HPDE6-E6E7 (cell line): ENCODE measurements around the gene NFIX.

Experiments used
- DNase-seq: peaks from one replicate; pipeline ENCODE4 v3.0.0; 2011; ENCODE audit warnings: missing footprints; ENCODE audit errors: extremely low spot score

NFIX gene

GRCh38 chr19:13007292-13008045 is 12.2 kb downstream of the NFIX start:
- DNase-seq: no peak

GRCh38 chr19:13008926-13009787 is 13.9 kb downstream of the NFIX start:
- DNase-seq: no peak

DNA sequence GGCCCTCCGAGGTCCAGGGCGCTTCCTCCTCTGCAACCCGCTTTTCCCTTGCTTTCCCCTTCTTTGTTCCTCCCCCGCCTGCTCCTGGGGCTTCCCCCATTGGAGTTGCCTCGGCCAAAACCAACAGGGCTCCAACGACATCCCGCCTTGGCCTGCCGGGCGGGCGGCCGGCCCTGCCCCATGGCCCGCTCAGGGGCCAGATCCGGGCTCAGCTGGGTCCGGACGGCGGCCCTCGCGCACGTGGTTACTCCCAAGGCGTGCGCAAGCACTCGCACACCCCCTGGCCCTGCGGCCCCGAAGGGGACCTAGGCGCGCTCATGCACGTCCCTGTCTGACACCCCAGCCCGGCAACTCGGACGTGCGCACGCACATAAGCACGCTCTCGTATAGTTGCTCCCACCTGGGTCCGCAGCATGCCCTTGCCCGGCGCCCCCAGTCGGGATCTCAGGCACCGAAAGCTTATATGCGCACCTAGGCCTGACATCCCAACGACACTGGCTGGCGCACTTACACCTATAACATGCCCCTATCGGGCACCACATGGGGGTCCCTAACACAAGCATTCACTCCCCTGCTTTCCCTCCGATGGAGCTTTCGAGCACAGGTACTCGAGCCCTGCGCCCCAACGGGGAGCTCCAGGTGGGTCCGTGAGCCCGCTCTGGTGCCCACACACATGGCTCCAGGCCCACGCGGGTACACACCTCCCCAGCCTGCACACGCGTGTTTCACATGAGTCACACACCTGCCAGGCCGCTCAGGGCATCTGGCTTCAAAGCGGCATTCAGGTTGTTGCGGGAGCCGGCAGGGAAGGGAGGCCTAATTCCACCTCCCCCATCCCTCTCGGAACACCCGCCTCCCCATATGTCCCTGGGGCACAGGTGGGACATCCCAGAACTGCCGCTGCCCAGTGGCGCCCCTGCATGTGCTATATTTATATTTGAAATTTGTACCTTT is 15.0 kb downstream of the NFIX start:
- DNase-seq: no peak

DNA sequence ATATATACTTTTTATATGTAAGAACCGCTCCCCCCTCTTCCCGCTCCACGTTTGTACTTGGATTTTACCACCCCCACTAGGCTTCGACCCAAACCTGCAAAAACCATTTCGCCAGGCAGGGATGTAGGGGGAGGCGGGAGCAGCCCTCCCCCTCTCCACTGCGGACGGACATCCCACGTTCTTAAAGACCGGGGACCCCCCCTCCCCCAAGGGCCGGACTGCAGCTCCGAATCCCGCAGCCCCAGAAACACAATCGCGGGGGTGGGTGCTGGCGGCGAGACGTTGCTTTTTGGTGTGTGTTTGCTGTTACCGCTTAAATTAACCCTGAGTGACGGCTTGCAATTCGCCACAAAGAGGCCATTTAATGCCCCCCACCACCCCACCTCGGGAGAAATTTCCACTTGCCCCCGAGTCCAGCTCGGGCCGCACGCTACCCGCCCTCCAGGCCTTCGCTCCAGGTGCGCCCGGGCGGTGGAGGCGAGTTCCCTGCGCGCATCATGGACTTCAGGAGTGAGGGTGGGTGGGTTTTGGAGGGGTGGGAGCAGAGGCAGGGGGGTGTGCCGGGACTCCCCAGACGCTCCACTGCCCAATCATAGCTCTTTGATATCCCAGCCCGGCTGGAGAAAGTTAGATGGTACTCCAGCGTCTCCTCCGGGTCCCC is 15.8 kb downstream of the NFIX start:
- no peak for DNase-seq

- DNase-seq: no peak
Observed at GRCh38 chr19:13011653-13012389, 16.5 kb downstream of the NFIX start.

DNA sequence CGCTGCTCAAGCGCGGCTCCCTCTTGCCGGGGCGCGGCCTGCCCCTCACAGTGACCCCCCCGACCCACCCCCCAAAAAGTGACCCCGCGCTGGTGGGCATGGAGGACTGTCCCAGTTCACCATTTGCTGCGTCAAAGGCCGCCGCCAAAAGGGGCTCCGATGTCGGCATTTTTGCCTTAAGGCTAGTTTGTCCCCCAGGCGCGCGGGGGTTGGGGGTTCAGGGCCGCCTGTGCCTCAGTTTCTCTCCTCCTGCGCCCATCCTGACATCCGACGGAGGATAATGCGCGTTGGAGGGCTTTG is 17.1 kb downstream of the NFIX start:
- DNase-seq: no peak

- DNase-seq: no peak
Observed at GRCh38 chr19:13012690-13013608, 17.7 kb downstream of the NFIX start.

- no peak for DNase-seq
Observed at GRCh38 chr19:13013649-13014048, 18.4 kb downstream of the NFIX start.

DNA sequence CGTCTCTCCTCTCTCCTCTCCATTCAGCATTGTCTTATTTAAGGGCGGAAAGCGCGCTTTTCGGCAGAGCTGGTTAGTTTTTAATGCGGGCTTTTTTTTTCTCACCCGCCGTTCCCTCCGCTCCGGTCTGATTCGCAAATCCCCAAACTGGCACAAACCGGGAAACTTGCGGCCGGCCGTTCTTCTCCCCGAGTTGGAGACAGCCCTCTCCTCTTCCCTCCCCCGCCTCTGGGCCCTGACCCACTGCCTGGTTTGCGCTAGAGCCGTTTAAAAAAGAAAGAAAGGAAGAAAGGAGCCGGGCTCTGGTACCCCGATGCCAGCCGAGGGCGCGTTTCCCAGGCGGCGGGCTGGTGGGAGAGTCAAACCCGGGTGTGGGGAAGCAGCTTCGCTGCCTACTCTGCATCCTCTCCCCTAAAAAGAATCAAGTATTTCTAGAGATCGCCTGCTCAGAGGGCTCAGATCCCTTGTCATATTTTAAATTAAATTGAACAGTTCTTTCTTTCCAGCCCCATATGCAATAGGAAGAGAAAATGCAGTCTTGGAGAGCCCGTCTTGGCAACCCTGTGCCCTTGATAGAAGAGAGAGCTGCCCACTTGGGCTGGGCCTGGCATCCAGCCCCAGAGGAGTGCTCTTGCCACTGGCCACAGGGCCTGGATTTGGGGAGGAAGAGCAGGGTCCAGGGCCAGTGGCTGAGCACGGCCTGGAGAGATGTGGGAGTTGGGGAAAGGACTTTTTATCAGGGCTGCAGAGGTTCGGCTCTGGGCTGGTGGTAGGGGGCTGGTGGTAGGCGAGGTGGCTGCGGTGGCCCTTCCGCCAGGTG is 19.0 kb downstream of the NFIX start:
- DNase-seq: no peak

- no peak for DNase-seq
Observed at GRCh38 chr19:13014921-13015280, 19.6 kb downstream of the NFIX start.

- no peak for DNase-seq
Observed at GRCh38 chr19:13015361-13016223, 20.3 kb downstream of the NFIX start.

DNA sequence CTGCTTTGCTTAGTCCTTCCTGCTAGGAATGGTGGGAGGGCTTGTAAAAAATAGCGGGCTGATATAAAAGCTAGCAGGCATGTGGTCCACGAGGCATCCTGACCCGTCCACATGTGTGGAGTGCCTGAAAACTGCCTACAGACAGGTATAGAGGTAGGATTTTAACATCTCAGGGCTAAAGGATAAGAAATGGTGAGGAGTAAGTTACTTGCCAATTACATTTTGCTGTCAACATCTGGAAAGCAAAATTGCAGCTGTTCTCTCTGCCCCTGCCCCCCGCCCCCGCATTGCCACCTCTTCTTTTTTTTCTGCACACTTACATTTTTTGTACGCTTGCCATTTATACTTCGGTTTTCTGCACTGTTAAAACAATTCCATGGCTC is 21.0 kb downstream of the NFIX start:
- no peak for DNase-seq

DNA sequence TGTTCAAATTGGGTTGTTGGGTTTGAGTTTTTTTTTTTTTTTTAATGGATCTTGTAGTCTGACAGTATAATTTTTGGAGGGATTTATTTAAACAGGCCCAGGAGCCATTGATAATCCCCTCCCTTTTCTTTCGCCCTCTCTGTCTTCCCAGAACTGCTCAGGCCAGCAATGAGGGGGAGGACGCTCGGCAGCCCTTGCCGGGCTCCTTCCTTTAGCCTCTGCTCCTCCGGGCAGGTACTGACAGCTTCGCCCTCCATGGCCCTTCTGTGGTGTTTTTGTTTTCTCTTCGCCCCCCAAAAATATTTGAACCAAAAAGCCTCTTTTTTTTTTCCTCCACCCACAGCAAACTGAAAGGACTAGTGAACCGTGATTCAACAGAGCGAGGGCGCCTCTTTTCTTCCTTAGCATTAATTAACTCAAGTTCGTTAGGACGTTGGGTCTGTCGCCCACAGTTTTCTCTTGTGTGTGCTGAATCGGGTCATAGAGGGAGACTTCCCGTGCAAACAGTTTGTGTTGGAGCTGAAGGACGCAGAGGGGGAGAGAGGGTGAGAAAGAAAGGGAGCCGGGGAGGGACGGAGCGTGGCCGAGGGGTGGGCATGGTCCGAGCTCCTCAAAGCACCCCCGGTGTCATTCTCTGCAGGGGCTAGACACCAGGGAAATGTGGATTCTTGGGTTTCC is 21.5 kb downstream of the NFIX start:
- DNase-seq: no peak

DNA sequence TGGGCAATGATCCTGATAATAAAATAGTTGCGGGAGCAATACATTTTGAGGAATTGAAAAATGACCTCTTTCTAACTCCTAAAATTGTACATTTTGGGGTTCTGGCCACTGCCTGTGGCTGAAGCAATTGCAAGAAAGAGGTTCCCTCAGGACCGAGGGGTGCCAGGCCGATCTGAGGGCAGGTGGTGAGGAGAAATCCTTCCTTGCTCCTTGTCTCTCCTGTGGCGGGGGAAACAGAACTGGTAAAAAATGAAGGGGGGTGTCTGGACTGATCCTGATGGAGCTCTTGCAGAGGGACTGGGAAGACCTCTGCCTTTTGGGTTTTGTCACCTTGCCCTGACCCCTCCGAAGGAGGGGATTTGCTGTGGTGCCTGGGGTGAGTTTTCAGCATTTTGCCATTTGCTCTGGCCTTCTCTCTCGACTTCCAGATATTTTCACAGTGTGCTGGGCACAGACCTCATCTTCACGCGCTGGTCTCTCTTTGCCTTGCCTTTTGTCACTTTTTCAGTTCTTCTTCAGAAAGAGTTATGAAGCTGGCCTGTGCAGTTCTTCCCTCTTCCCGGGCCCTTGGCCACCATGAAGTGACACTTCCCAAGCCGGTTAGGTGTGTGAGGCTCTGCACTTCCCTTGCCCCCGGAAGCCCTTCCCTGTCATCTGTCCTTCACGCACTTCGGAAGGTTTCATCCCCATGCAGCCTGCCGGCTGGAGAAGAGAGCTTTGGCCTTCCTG is 22.2 kb downstream of the NFIX start:
- DNase-seq: no peak

DNA sequence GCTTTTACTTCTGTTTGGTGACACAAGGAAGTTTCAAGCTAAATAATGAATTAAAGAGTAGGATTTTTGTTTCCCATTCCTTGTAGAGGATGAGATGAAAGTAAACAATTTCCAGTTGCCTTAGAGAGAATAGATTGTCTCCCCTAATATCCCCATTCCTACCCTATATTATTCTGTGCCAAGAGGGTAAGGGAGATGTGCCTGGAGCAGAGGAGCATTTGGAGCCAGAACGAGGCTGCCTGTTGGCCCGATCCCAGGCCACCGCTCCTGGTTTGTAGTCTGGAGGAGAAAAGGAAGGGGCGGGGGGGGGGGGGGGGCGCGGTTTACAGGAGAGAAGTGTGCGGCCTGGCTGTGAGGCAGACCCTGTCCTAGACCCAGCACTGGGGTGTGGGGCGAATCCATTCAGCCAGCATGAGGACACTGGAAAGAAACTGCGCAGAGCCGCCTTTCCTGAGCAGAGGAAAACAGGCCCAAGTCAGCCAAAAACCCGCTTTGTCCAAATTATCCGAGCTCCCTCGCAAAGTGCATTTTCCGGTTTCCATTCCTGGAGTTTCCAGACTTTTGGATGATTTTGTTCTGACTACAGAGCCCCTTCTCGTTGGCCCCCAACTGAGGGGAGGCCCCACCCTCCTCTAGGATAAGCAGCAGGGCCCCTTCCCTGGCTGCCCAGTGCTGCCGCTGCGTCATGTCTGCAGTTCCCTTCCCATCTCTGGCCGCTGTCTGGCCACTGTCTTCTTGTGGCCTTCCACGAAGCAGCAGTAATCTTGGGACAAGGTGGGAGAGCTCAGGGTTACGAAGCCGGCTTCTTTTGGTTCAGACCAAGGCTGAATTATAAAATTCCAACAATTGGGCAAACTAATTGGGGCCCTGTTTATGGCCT is 23.0 kb downstream of the NFIX start:
- no peak for DNase-seq

DNA sequence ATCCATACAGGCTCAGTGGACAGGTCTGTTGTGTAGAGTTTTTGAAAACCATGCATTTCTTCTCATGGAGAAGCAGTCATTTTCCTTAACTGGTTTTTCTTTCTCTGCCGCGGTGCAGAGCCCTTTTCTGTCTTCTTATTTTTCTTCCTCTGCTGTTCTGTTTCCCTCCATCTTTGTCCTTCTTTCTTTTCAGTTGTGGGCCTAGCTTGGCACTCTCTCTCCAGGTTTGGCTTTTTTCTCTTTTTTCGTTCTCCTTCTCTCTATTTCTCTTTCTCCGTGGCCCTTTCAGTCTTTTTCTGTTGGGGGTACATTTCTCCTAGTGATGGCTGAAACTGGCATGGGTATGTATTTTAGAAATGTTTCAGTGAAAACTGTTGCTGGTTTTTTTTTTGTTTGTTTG is 24.1 kb downstream of the NFIX start:
- no peak for DNase-seq
